Measurements from ENCODE around the gene HIKESHI. TPM values are rescaled to one million over a fixed set of nuclear protein-coding genes. Genes with fewer than 3 reads are reported as not detected.
"Not testable (repeated sequence)": the region's sequence is repeated elsewhere in the genome, so short reads cannot be mapped to it uniquely, and the experiment has no call there.

Gene HIKESHI
- total RNA-seq, 4 donors from 2014 or later, result 2.2 to 18.7 (median 14.8) TPM

- in situ Hi-C loops (cut with MboI; ENCODE audit: low pct_ligation_motif_present in 1 of 4, low pct_unique_long_range_greater_than_20kb in 1 of 4, low sequenced_read_pairs in 3 of 4), result loop anchor here in 1 of 4 donors (10.0 kb wide), 1 partner anchor 259 kb away; no protein-coding TSS in a partner anchor
Observed at GRCh38 chr11:86294026-86294425, 8.0 kb upstream of the HIKESHI start.

GRCh38 chr11:86301742-86302091 lies 323 bp upstream of the HIKESHI start:
- Histone ChIP-seq H3K36me3 (no peaks in the 10 kb centered on the region), H3K27ac (peak overlapping the region; percentile 86 to 92 (median 87)), H3K9me3 (no peaks in the 10 kb centered on the region), H3K27me3 (no peaks in the 10 kb centered on the region), H3K4me1 (peaks cover 0 to 14% (median 9%) of the 10 kb centered on the region in 4 donors), H3K4me3 (peak overlapping the region in 3 of 4 donors; percentile 65 to 96 (median 74))
- 2 to 10% methylated on average over 3 to 6 of the region's 6 CpGs for WGBS, 2 donors (ENCODE audit: low coverage in 1 of 2)
- TF ChIP-seq CTCF (IDR thresholded peaks at IDR 0.05) (no peak), EP300 (IDR thresholded peaks at IDR 0.05; ENCODE audit: low read depth) (no peak), POLR2AphosphoS5 (IDR thresholded peaks at IDR 0.05) (no peak), POLR2A (IDR thresholded peaks at IDR 0.05) (no peak)
- intact Hi-C loops (cut with DNase I; ENCODE audit: low total_unique reads), result no loop called here
- no peak for DNase-seq
- in situ Hi-C loops (cut with MboI; ENCODE audit: low pct_ligation_motif_present in 1 of 4, low pct_unique_long_range_greater_than_20kb in 1 of 4, low sequenced_read_pairs in 3 of 4), result no loop called here

More at GRCh38 chr11:86294026-86294425, 8.0 kb upstream of the HIKESHI start:
- no peak for DNase-seq
- Histone ChIP-seq H3K36me3 (no peaks in the 10 kb centered on the region), H3K27me3 (no peaks in the 10 kb centered on the region), H3K9me3 (no peaks in the 10 kb centered on the region), H3K4me1 (no peaks in the 10 kb centered on the region), H3K27ac (no peak overlapping the region), H3K4me3 (no peak overlapping the region)
- intact Hi-C loops (cut with DNase I; ENCODE audit: low total_unique reads), result no loop called here
- no peak for TF ChIP-seq CTCF (IDR thresholded peaks at IDR 0.05)
- no peak for TF ChIP-seq POLR2AphosphoS5 (IDR thresholded peaks at IDR 0.05)
- no peak for TF ChIP-seq POLR2A (IDR thresholded peaks at IDR 0.05)
- no peak for TF ChIP-seq EP300 (IDR thresholded peaks at IDR 0.05; ENCODE audit: low read depth)

- TF ChIP-seq POLR2A (IDR thresholded peaks at IDR 0.05), result no peak
- no peak for TF ChIP-seq EP300 (IDR thresholded peaks at IDR 0.05; ENCODE audit: low read depth)
- no peak for TF ChIP-seq CTCF (IDR thresholded peaks at IDR 0.05)
- TF ChIP-seq POLR2AphosphoS5 (IDR thresholded peaks at IDR 0.05), result no peak
- no peaks in the 10 kb centered on the region for H3K36me3 ChIP-seq
- intact Hi-C loops (cut with DNase I; ENCODE audit: low total_unique reads), result no loop called here
- H3K4me1 ChIP-seq, result peaks cover 0 to 14% (median 9%) of the 10 kb centered on the region in 4 donors
- in situ Hi-C loops (cut with MboI; ENCODE audit: low pct_ligation_motif_present in 1 of 4, low pct_unique_long_range_greater_than_20kb in 1 of 4, low sequenced_read_pairs in 3 of 4), result no loop called here
- H3K27me3 ChIP-seq, result no peaks in the 10 kb centered on the region
- H3K27ac ChIP-seq, result peak overlapping the region in 1 of 4 donors; percentile 92
- 70 to 75% methylated on average over 2 of the region's 2 CpGs for WGBS, 2 donors (ENCODE audit: low coverage in 1 of 2)
- H3K9me3 ChIP-seq, result no peaks in the 10 kb centered on the region
- peak overlapping the region in 3 of 4 donors; percentile 65 to 96 (median 74) for H3K4me3 ChIP-seq
- no peak for DNase-seq
Observed at GRCh38 chr11:86303257-86303656, 1.2 kb downstream of the HIKESHI start.

GRCh38 chr11:86308710-86309109 lies 6.7 kb downstream of the HIKESHI start:
- H3K27me3 ChIP-seq; in situ Hi-C loops (cut with MboI; ENCODE audit: low pct_ligation_motif_present in 1 of 4, low pct_unique_long_range_greater_than_20kb in 1 of 4, low sequenced_read_pairs in 3 of 4); H3K4me1 ChIP-seq; H3K4me3 ChIP-seq; H3K36me3 ChIP-seq; H3K9me3 ChIP-seq; DNase-seq; intact Hi-C loops (cut with DNase I; ENCODE audit: low total_unique reads); H3K27ac ChIP-seq: not testable (repeated sequence)
- 90 to 94% methylated on average over 2 to 4 of the region's 4 CpGs for WGBS, 2 donors (ENCODE audit: low coverage in 1 of 2)

GRCh38 chr11:86313793-86314192 lies 11.8 kb downstream of the HIKESHI start:
- no peak for DNase-seq
- Histone ChIP-seq H3K36me3 (peaks cover 0 to 8% (median 3%) of the 10 kb centered on the region in 4 donors), H3K4me1 (peaks cover 0 to 4% (median 0%) of the 10 kb centered on the region in 4 donors), H3K27me3 (no peaks in the 10 kb centered on the region), H3K9me3 (no peaks in the 10 kb centered on the region), H3K27ac (no peak overlapping the region), H3K4me3 (no peak overlapping the region)
- TF ChIP-seq POLR2AphosphoS5 (IDR thresholded peaks at IDR 0.05) (no peak), EP300 (IDR thresholded peaks at IDR 0.05; ENCODE audit: low read depth) (no peak), POLR2A (IDR thresholded peaks at IDR 0.05) (no peak), CTCF (IDR thresholded peaks at IDR 0.05) (no peak)
- intact Hi-C loops (cut with DNase I; ENCODE audit: low total_unique reads), result no loop called here
- 96% methylated on average over 2 of the region's 2 CpGs for WGBS, 2 donors (ENCODE audit: low coverage in 1 of 2)
- in situ Hi-C loops (cut with MboI; ENCODE audit: low pct_ligation_motif_present in 1 of 4, low pct_unique_long_range_greater_than_20kb in 1 of 4, low sequenced_read_pairs in 3 of 4), result no loop called here

Data from transverse colon (tissue), 4 donors.